Activated CD8-positive, alpha-beta T cell treated with anti-CD3 and anti-CD28 coated beads, Interleukin-2, amount 10 ng/mL, durations not matched to agents 7 days and 5 days (primary cell): ENCODE data around the gene SLC7A6. TPM values are rescaled to one million over a fixed set of nuclear protein-coding genes. Genes with fewer than 3 reads are reported as not detected.

ENCODE experiments used
- ATAC-seq: fragments of 150-1000 bp; cut with Tn5 transposase; one replicate; pipeline ENCODE4 v1.10.0; 2021; ENCODE audit warnings: moderate library complexity
- CTCF ChIA-PET: fragments of 350-600 bp; sonication (Branson Sonifier 250); formaldehyde crosslinking; loops from one replicate; lab custom pipeline; 2021; ENCODE audit warnings: antibody characterized with exemption; lab: Charles Lee
- POLR2A ChIA-PET: fragments of 350-600 bp; sonication (Branson Sonifier 250); formaldehyde crosslinking; loops from one replicate; lab custom pipeline; 2021; ENCODE audit warnings: antibody characterized with exemption; lab: Charles Lee
- DNase-seq: peaks from one replicate; pipeline ENCODE4 v3.0.0-alpha.2; 2020
- H3K27ac Mint-ChIP-seq: one replicate; pipeline ENCODE4 v1.8.0; 2021; ENCODE audit warnings: mild to moderate bottlenecking, mixed read lengths
- H3K27me3 Mint-ChIP-seq: one replicate; pipeline ENCODE4 v1.8.0; 2021; ENCODE audit warnings: low read depth, mixed read lengths
- H3K36me3 Mint-ChIP-seq: one replicate; pipeline ENCODE4 v1.8.0; 2021; ENCODE audit warnings: low read depth, mixed read lengths
- H3K4me1 Mint-ChIP-seq: one replicate; pipeline ENCODE4 v1.8.0; 2021; ENCODE audit warnings: low read depth, mixed read lengths
- H3K4me3 Mint-ChIP-seq: one replicate; pipeline ENCODE4 v1.8.0; 2021; ENCODE audit warnings: mild to moderate bottlenecking, mixed read lengths
- H3K9me3 Mint-ChIP-seq: one replicate; pipeline ENCODE4 v1.8.0; 2022; ENCODE audit warnings: mixed read lengths; ENCODE audit not compliant: insufficient read depth
- total RNA-seq, 2 experiments: library from RNA; stranded (reverse); gene quantifications; one replicate each; pipeline ENCODE4 v1.2.3, GENCODE V29; 2021

Gene SLC7A6
- total RNA-seq, 2 experiments from 2014 or later, result 84.1 to 85.0 TPM

DNA sequence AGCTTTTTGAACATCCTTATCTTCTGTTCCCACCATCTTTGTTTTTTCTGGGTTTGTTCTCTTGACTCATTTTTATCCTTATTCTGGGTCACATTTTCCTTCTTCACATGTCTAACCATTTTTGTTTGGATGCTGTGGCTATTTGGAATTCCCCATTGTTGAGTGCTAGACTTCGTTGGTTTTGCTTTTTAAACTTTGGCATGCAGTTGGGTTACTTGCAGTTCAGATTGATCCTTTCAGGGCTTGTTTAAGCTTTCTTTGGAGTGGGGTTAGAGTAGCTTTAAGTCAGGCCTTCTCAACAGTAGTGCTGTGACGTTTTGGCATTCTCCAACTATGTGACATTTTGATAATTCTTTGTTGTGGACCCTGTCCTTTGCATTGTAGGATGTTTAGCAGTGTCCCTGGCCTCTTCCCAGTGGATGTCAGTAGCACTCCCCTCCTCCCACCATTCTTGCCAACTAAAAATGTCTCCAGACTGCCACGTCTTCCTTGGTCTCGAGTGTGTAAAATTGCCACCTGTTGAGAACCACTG lies 67.6 kb downstream of the SLC7A6 start:
- peaks cover 30% of the 10 kb centered on the region for H3K4me1 Mint-ChIP-seq
- no peak for ATAC-seq
- CTCF ChIA-PET, result interaction anchor here (1.3 to 20.0 kb wide), 4 partner anchors 8 to 71 kb away, joined by 3 to 544 read pairs (median 6); partner anchors contain the start of genes PRMT7, SLC7A6 and SLC7A6OS

GRCh38 chr16:68332411-68333121 lies 68.2 kb downstream of the SLC7A6 start:
- Mint-ChIP-seq H3K27me3 (no peaks in the 10 kb centered on the region), H3K4me1 (peaks cover 27% of the 10 kb centered on the region), H3K27ac (peak overlapping the region; percentile 83), H3K36me3 (peaks cover 53% of the 10 kb centered on the region), H3K9me3 (no peaks in the 10 kb centered on the region), H3K4me3 (peak overlapping the region; percentile 23)
- ATAC-seq, result peak; percentile 50
- CTCF ChIA-PET, result interaction anchor here (1.3 to 20.0 kb wide), 4 partner anchors 9 to 71 kb away, joined by 3 to 544 read pairs (median 6); partner anchors contain the start of genes PRMT7, SLC7A6 and SLC7A6OS
- POLR2A ChIA-PET, result interaction anchor here (0.8 kb wide), 1 partner anchor 22 kb away, joined by 3 read pairs; the partner anchor contains the start of genes PRMT7 and SLC7A6OS
- peak; percentile 32 for DNase-seq

More for the DNA sequence above, 67.6 kb downstream of the SLC7A6 start:
- no peak for DNase-seq
- peak overlapping the region; percentile 23 for H3K4me3 Mint-ChIP-seq
- POLR2A ChIA-PET, result interaction anchor here (0.8 kb wide), 1 partner anchor 21 kb away, joined by 3 read pairs; the partner anchor contains the start of genes PRMT7 and SLC7A6OS
- peak overlapping the region; percentile 83 for H3K27ac Mint-ChIP-seq
- H3K36me3 Mint-ChIP-seq, result peaks cover 51% of the 10 kb centered on the region
- no peaks in the 10 kb centered on the region for H3K9me3 Mint-ChIP-seq
- no peaks in the 10 kb centered on the region for H3K27me3 Mint-ChIP-seq

DNA sequence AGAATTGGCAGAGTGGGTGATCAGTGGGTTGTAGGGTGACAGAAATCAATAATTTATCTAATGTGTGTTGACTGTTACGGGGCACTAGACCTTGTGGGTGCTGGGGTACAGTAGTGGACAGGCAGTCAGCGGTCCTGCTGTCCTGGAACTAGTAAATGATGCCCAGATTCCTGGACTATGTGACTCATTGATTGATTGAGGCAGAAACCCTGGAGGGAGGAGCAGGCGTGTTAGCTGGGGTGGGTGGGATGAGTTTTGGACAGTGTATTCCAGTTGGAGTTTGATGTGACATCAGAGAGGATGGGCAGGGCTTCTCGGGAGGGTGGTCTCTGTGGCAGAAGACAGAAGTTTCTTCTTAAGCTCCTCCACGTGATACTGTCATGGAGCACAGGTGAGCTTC lies 70.8 kb downstream of the SLC7A6 start:
- Mint-ChIP-seq H3K27ac (peak overlapping the region; percentile 26), H3K27me3 (no peaks in the 10 kb centered on the region), H3K9me3 (no peaks in the 10 kb centered on the region), H3K36me3 (peaks cover 63% of the 10 kb centered on the region), H3K4me1 (peaks cover 17% of the 10 kb centered on the region), H3K4me3 (no peak overlapping the region)
- ChIA-PET CTCF (interaction anchor here (20.0 kb wide), 1 partner anchor 74 kb away, joined by 544 read pairs; the partner anchor contains the start of gene SLC7A6), POLR2A (no interaction called here)
- DNase-seq, result no peak
- ATAC-seq, result no peak

DNA sequence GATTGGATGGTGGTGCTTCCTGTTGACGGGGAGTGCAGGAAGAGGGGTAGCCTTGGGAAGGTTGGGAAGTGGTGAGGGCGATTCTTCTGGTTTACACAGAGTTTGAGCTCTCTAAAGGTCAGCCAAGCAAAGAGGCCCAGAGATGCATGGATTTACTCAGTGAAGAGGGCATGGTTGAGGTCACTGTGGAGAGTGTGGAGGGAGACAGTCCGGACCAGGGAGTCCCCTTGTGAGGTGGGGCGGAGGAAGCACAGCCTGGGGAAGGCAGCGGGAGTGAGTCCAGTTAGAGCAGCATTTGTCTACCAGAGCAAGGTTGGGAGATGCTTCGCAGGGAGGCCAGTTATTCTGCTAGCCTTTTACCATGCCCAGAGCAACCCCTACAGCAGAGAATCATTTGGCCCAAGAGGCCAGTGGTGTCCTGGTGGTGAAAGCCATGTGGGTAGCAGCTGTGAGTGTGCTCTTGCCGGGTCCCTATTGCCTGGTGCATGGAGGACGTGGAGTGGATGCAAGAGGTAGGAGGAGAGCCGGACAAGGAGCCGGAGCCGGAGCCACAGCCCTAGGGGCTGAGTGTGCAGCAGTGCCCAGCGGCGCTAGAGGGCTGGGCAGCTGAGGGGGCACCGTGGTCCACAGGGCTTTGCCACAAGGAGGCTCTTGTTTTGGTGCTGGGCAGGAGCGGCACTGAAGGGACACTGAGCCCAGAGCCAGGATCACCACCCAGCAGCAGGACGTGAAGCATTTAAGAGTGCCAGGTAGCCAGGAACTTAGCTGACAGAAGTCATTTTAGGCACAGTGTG lies 74.2 kb downstream of the SLC7A6 start:
- POLR2A ChIA-PET, result interaction anchor here (0.6 to 1.2 kb wide), 2 partner anchors 9 to 39 kb away, joined by 3 read pairs; no protein-coding TSS in a partner anchor
- peak overlapping the region; percentile 31 for H3K27ac Mint-ChIP-seq
- no peak overlapping the region for H3K4me3 Mint-ChIP-seq

GRCh38 chr16:68339214-68339613 lies 74.9 kb downstream of the SLC7A6 start:
- POLR2A ChIA-PET, result interaction anchor here (0.6 kb wide), 1 partner anchor 40 kb away, joined by 3 read pairs; no protein-coding TSS in a partner anchor
- Mint-ChIP-seq H3K9me3 (no peaks in the 10 kb centered on the region), H3K27ac (no peak overlapping the region), H3K4me1 (peaks cover 5% of the 10 kb centered on the region), H3K4me3 (no peak overlapping the region), H3K36me3 (peaks cover 69% of the 10 kb centered on the region), H3K27me3 (no peaks in the 10 kb centered on the region)
- no peak for ATAC-seq
- DNase-seq, result no peak
- CTCF ChIA-PET, result interaction anchor here (1.3 to 3.7 kb wide), 3 partner anchors 11 to 78 kb away, joined by 4 to 16 read pairs (median 6); no protein-coding TSS in a partner anchor

More for the DNA sequence above, 74.2 kb downstream of the SLC7A6 start:
- Mint-ChIP-seq H3K9me3 (no peaks in the 10 kb centered on the region), H3K27me3 (no peaks in the 10 kb centered on the region), H3K36me3 (peaks cover 72% of the 10 kb centered on the region), H3K4me1 (peaks cover 4% of the 10 kb centered on the region)
- ATAC-seq, result no peak
- no peak for DNase-seq
- CTCF ChIA-PET, result interaction anchor here (1.3 to 3.7 kb wide), 4 partner anchors 10 to 77 kb away, joined by 4 to 16 read pairs (median 6); partner anchors contain the start of gene SLC7A6

- peaks cover 33% of the 10 kb centered on the region for H3K4me1 Mint-ChIP-seq
- H3K36me3 Mint-ChIP-seq, result peaks cover 78% of the 10 kb centered on the region
- ChIA-PET CTCF (interaction anchor here (0.7 to 1.5 kb wide), 3 partner anchors 13 to 81 kb away, joined by 3 to 5 read pairs (median 4); partner anchors contain the start of gene SLC7A6), POLR2A (no interaction called here)
- ATAC-seq (no peak), DNase-seq (no peak)
- no peaks in the 10 kb centered on the region for H3K27me3 Mint-ChIP-seq
- no peaks in the 10 kb centered on the region for H3K9me3 Mint-ChIP-seq
- no peak overlapping the region for H3K4me3 Mint-ChIP-seq
- H3K27ac Mint-ChIP-seq, result no peak overlapping the region
These were observed 78.3 kb downstream of the SLC7A6 start for GRCh38 chr16:68342620-68343019.

DNA sequence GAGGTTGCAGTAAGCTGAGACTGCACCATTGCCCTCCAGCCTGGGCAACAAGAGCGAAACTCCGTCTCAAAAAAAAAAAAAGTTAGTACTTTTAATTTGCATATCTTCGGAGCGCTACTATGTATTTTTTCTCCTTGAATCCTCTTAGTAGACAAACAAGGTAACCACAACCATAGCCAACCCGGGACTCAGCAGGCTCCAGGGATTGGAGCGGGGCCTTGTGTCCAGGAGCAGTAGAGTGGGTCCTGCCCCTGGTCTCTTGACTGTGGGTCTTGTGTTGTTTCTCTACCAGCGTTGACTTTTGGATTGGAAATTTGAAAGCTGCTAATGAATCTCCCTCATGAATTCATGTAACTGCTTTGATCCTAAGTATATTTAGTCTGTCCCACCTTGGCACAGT lies 78.8 kb downstream of the SLC7A6 start:
- POLR2A ChIA-PET, result no interaction called here
- peaks cover 38% of the 10 kb centered on the region for H3K4me1 Mint-ChIP-seq
- H3K36me3 Mint-ChIP-seq, result peaks cover 78% of the 10 kb centered on the region

GRCh38 chr16:68344252-68344651 lies 79.9 kb downstream of the SLC7A6 start:
- Mint-ChIP-seq H3K36me3 (peaks cover 81% of the 10 kb centered on the region), H3K4me3 (no peak overlapping the region), H3K4me1 (peaks cover 40% of the 10 kb centered on the region), H3K9me3 (no peaks in the 10 kb centered on the region), H3K27me3 (no peaks in the 10 kb centered on the region), H3K27ac (no peak overlapping the region)
- ATAC-seq (no peak), DNase-seq (no peak)
- CTCF ChIA-PET, result interaction anchor here (1.5 to 2.0 kb wide), 3 partner anchors 12 to 83 kb away, joined by 5 to 7 read pairs (median 5); partner anchors contain the start of gene SLC7A6
- POLR2A ChIA-PET, result interaction anchor here (1.1 kb wide), 1 partner anchor 12 kb away, joined by 4 read pairs; no protein-coding TSS in a partner anchor

More for the DNA sequence above, 78.8 kb downstream of the SLC7A6 start:
- CTCF ChIA-PET, result interaction anchor here (0.7 to 1.5 kb wide), 2 partner anchors 14 to 79 kb away, joined by 3 to 5 read pairs; partner anchors contain the start of gene SLC7A6
- no peak overlapping the region for H3K27ac Mint-ChIP-seq
- no peaks in the 10 kb centered on the region for H3K27me3 Mint-ChIP-seq
- no peak for ATAC-seq
- H3K4me3 Mint-ChIP-seq, result no peak overlapping the region
- no peaks in the 10 kb centered on the region for H3K9me3 Mint-ChIP-seq
- no peak for DNase-seq

DNA sequence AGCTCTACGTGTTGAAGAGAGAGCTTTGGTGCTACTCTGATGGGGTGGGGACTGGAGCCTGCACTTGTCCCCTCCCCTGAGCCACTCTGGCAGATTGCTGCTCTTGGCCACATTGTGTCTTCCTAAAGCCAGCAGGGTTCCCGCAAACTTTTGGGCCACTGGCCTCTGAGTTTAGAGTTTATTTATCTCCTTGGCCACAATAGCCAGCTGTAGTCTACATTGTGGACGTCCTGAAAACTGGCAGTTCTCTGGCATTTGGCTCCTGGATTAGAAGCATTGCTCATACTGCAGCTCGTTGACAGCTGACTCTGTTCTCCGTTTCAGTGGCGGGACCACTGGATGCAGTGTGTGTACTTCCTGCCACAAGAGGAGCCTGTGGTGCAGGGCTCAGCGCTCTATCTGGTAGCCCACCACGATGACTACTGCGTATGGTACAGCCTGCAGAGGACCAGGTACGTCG lies 81.1 kb downstream of the SLC7A6 start:
- CTCF ChIA-PET, result interaction anchor here (0.8 to 2.0 kb wide), 6 partner anchors 11 to 100 kb away, joined by 3 to 7 read pairs (median 4); partner anchors contain the start of gene PLA2G15
- Mint-ChIP-seq H3K4me1 (peaks cover 40% of the 10 kb centered on the region), H3K9me3 (no peaks in the 10 kb centered on the region), H3K27me3 (no peaks in the 10 kb centered on the region), H3K4me3 (peak overlapping the region; percentile 42), H3K36me3 (peaks cover 77% of the 10 kb centered on the region), H3K27ac (peak overlapping the region; percentile 39)
- ATAC-seq (peak; percentile 90), DNase-seq (peak; percentile 79)
- POLR2A ChIA-PET, result no interaction called here

- peak overlapping the region; percentile 39 for H3K27ac Mint-ChIP-seq
- CTCF ChIA-PET, result interaction anchor here (1.0 to 1.4 kb wide), 3 partner anchors 17 to 101 kb away, joined by 3 to 4 read pairs (median 4); partner anchors contain the start of gene PLA2G15
These were observed 81.8 kb downstream of the SLC7A6 start for GRCh38 chr16:68345958-68346635.

More at GRCh38 chr16:68345958-68346635, 81.8 kb downstream of the SLC7A6 start:
- Mint-ChIP-seq H3K4me3 (peak overlapping the region; percentile 48), H3K36me3 (peaks cover 73% of the 10 kb centered on the region), H3K27me3 (no peaks in the 10 kb centered on the region), H3K9me3 (no peaks in the 10 kb centered on the region), H3K4me1 (peaks cover 40% of the 10 kb centered on the region)
- ATAC-seq (peak; percentile 4), DNase-seq (no peak)
- POLR2A ChIA-PET, result no interaction called here
